H4 (cell line): ENCODE results near the gene BMPR2. TPM values are rescaled to one million over a fixed set of nuclear protein-coding genes. Genes with fewer than 3 reads are reported as not detected.
"Not testable (repeated sequence)": the region's sequence is repeated elsewhere in the genome, so short reads cannot be mapped to it uniquely, and the experiment has no call there.

Experiments
- DNase-seq: peaks from one replicate; pipeline ENCODE4 v3.0.0-alpha.2; 2015; ENCODE audit warnings: low spot score
- total RNA-seq: library from RNA; depleted of rRNA; stranded (reverse); fragments of >200 nt; shearing (Covaris generic); gene quantifications from 2 replicates; pipeline ENCODE4 v1.2.3, GENCODE V29; 2014

The BMPR2 gene
- total RNA-seq, 1 experiment from 2014 or later: 13.3 TPM

DNA sequence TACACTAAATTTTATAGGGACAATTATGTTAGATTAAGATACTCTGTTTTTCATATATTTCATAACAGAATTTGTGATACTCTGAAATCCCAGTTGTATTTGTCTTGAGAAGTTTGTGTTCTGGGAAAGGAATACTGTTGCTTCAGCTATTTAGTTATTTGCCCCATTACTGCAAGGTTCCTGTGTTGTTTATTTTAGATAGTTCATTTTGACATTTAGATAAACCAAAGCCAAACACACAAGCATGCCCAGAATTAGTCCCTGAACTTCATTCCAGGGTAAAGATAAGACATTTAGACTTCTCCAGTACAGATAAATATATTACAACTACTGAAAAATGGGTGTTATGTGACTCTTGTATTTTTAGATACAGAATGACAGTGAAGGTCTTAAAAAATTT, 74.7 kb downstream of the BMPR2 start:
- no peak for DNase-seq

GRCh38 chr2:202452744-202453143, 76.6 kb downstream of the BMPR2 start:
- no peak for DNase-seq

- no peak for DNase-seq
Measured at GRCh38 chr2:202454536-202454935, 78.4 kb downstream of the BMPR2 start.

GRCh38 chr2:202455114-202455513, 79.0 kb downstream of the BMPR2 start:
- DNase-seq: no peak

DNA sequence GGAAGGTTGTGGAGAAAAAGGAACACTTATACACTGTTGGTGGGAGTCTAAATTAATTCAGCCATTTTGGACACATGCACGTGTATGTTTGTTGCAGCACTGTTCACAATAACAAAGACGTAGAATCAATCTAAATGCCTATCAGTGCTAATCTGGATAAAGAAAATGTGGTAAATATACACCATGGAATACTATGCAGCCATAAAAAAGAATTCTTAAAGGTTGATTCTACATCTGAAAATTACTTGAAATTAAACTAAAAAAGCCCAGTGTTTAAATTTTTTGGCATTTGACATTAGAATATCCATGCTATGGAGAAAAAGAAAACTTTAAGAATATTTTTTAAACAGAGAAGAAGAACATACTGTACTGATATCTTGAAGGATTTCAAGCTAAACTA, 84.0 kb downstream of the BMPR2 start:
- no peak for DNase-seq

DNA sequence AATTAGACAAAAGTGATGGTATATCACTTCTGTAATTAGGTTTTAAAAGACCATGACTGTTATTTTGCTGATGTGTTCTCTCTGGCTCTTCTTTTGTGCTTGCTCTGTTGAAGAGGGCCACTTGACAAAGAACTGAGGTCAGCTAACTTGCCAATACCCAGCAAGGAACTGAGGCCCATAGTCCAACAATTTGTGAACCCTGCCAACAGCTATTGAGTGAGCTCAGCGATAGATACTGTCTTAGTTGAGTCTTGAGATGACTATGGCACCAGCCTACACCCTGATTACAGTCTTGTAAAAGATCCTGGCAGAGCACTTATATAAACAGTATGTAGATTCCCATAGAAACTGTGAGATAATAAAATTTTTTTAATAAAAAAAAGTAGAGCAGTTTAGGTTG, 103.0 kb downstream of the BMPR2 start:
- DNase-seq: no peak

- no peak for DNase-seq
Measured at GRCh38 chr2:202479610-202480009, 103.5 kb downstream of the BMPR2 start.

DNA sequence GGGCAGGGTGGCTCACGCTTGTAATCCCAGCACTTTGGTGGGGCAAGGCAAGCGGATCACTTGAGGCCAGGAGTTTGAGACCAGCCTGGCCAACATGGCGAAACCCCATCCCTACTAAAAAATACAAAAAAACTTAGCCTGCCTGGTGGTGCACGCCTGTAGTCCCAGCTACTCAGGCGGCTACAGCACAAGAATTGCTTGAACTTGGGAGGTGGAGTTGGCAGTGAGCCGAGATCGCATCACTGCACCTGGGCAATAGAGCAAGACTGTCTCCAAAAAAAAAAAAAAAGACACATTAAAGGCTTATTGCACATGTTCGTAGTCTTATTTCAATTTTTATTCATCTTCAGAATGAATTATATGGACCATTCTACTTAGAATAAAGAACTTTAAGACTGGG, 110.2 kb downstream of the BMPR2 start:
- no peak for DNase-seq

- no peak for DNase-seq
Measured at GRCh38 chr2:202488671-202489070, 112.5 kb downstream of the BMPR2 start.

- DNase-seq: no peak
Measured at GRCh38 chr2:202490479-202490878, 114.4 kb downstream of the BMPR2 start.

DNA sequence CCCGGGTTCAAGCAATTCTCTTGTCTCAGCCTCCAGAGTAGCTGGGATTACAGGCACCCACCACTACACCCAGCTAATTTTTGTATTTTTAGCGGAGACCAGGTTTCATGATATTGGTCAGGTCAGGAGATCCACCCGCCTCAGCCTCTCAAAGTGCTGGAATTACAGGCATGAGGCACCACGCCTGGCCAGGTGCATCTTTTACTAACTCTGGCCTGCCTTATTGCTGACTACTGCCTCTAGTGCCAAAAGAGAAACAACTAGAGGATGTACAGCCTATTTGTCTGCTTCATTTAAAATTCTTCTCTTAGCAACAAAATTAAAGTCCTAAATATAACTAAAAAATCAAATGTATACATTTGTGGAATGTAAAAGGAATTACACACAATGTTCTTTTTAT, 115.4 kb downstream of the BMPR2 start:
- DNase-seq: no peak

DNA sequence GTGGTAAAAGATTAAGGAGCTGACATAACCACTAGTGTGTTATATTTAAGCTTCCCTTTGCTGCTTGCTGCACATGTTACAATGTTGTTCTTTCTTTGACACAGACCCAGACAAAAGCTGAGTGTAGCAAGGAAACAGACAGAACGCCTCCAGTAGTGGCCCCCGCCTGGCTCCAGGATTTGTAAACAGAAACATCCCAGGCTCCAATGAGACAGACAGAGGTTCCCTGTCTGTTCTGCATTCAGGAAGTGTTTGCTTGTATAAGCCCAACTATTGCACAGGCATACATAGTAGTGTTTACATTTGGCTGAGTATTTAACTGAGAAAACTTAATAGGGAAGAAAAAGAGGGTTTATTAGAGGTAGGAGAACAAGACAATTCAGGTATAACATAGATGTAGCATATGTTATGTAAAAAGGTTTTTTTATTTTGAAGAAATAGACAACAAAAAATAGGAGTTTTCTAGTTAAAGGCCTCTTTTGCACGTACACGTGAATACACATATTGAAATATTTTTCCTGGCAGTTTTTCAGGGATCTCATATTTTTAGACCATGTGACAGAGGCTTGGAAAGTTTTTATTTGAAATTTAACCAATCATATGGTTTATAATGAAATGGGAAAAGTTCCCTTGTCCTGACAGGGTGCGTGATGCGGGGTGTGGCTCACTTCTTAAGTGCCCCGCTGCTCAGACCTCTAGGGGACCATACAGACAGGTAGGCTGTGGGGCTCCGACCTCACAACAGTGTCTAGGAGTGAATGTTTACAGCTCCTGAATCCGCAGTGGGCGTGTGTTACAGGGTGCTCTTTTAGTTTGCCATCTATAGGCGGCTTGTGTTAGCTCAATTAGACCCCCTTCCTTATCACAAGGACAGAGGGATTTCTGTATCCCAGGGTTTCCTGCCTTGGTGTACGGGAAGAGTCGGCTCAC, 118.4 kb downstream of the BMPR2 start:
- DNase-seq: peak; percentile 62

- DNase-seq: no peak
Measured at GRCh38 chr2:202495230-202495604, 119.1 kb downstream of the BMPR2 start.

DNA sequence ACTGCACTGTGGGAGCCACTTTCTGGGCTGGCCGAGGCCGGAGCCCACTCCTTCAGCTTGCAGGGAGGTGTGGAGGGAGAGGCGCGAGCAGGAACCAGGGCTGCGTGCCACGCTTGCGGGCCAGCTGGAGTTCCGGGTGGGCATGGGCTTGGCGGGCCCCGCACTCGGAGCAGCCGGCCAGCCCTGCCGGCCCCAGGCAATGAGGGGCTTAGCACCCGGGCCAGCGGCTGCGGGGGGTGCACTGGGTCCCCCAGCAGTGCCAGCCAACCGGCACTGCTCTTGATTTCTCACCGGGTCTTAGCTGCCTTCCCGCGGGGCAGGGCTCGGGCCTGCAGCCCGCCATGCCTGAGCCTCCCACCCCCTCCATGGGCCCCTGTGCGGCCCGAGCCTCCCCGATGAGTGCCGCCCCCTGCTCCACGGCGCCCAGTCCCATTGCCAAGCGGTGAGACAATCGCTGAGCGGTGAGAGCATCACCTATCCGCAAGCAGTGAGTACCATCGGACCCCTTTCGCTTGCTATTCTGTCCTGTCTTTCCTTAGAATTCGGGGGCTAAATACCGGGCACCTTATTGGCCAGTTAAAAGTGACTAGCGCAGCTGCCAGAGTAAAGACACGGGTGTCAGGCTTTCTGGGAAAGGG, 120.8 kb downstream of the BMPR2 start:
- not testable (repeated sequence) for DNase-seq

DNA sequence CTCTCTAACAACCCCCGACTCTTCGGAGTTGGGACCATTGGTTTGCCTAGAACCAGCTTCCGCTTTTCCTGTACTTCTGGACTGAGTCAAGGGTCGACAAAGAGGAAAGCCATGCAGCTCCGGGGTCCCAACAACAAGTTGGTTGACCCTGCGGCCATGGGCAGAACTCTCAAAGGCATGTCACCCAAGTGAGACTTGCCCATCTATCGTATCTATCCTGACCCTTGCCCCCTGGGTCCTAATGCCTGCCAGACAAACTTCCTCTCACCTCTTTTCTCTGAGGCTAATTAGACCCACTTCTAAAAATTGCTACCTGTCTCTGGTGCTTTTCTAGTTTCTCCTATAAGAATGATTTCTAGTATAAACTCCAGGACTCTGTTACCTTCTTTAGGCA, 121.3 kb downstream of the BMPR2 start:
- not testable (repeated sequence) for DNase-seq

GRCh38 chr2:202499841-202500240, 123.7 kb downstream of the BMPR2 start:
- DNase-seq: not testable (repeated sequence)

GRCh38 chr2:202503276-202503675, 127.1 kb downstream of the BMPR2 start:
- DNase-seq: not testable (repeated sequence)

- no peak for DNase-seq
Measured at GRCh38 chr2:202508686-202509085, 132.6 kb downstream of the BMPR2 start.

DNA sequence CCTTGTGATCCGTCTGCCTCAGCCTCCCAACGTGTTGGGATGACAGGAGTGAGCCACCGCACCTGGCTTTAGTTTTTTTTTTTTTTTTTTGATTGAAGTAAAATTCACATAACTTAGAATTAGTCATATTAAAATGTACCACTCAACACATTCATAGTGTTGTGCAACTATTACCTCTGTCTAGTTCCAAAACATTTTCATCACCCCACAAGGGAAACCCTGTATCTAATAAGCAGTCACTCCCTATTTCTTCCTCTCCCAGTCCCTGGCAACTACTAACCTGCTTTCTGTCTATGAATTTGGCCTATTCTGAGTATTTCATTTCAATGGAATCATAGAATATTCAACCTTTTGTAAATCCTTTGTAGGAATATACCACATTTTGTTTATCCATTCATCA, 134.8 kb downstream of the BMPR2 start:
- DNase-seq: no peak

DNA sequence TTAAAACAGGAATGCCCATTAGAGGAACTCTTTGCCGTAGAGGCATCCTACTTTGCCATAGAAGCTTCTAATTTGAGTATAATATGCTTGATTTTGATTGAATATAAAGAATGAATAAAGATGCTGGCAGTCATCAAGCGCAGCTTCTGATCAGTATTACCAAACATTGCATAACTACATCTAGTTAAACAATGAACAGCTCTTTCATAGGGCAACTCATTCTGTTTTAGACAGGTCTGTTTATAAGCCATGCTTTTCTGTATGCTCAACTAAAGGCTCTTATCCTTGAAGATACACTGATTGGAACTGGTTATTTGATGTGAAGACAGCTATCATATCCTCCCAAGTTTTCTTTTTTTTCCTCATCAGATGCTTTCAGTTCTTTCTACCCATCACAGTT, 136.0 kb downstream of the BMPR2 start:
- DNase-seq: no peak

- DNase-seq: no peak
Measured at GRCh38 chr2:202514732-202515131, 138.6 kb downstream of the BMPR2 start.

DNA sequence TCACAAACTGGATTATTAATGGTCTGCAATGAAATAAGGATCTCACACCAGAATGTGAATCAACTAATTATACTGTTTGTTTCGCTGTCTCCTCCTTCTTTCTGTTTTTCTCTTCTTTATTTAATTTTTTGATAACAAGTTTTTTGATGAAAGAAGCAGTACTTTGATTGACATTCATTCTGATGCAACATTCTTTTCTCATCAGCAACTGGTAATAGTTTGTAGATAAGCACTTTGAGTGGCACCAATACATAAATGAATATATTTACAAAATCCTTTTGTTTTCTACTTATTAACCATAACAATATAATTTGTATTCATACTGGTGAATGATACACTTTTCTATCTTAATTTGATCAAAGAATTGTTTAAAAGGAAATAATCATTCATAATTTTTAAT, 143.3 kb downstream of the BMPR2 start:
- DNase-seq: no peak

GRCh38 chr2:202521470-202521869, 145.3 kb downstream of the BMPR2 start:
- DNase-seq: no peak
